Measurements from ENCODE around the gene ATP9B.

Gene ATP9B

DNA sequence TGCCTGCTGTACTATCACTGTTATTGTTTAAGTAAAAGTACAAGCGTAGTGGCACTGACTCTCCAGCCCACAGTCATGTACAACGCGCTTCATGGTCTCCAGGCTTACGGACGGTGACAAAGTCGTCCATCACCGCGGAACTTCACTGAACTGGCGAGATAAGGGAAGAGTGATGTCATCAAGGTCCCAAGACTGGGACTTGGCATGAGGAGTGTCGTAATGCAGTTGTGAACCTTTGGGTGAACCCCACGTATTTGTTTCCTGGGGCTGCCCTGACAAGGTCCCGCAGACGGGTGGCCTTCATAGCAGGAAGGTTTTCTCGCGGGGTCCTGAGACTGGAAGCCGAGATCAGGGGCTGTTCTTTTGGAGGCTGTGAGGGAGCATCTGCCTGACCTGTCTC lies 343.8 kb downstream of the ATP9B start:
- H3K27ac ChIP-seq = no peak overlapping the region
- TF ChIP-seq, protein P1, sequence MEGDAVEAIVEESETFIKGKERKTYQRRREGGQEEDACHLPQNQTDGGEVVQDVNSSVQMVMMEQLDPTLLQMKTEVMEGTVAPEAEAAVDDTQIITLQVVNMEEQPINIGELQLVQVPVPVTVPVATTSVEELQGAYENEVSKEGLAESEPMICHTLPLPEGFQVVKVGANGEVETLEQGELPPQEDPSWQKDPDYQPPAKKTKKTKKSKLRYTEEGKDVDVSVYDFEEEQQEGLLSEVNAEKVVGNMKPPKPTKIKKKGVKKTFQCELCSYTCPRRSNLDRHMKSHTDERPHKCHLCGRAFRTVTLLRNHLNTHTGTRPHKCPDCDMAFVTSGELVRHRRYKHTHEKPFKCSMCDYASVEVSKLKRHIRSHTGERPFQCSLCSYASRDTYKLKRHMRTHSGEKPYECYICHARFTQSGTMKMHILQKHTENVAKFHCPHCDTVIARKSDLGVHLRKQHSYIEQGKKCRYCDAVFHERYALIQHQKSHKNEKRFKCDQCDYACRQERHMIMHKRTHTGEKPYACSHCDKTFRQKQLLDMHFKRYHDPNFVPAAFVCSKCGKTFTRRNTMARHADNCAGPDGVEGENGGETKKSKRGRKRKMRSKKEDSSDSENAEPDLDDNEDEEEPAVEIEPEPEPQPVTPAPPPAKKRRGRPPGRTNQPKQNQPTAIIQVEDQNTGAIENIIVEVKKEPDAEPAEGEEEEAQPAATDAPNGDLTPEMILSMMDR (conservative IDR thresholded peaks at IDR 0.05) = no peak

DNA sequence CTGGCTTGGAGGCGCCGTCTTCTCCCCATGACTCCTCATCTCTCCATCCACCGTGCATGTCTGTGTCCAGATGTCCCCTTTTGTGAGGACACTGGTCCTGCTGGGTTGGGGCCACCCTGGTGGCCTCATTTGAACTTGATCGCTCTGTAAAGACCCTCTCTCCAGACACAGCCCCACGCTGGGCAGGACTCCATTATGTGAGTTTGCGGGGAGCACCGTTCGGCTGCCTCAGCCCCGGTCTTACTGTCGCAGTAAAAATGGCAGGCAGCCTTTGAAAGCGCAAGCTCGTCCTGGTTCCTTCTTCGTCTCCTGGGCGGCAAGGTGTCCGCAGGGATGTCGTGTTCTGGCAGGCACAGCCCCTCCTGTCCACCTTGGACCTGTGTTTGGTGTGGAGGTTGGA lies 344.2 kb downstream of the ATP9B start:
- TF ChIP-seq, protein P1 (conservative IDR thresholded peaks at IDR 0.05) = no peak
- H3K27ac ChIP-seq = no peak overlapping the region

DNA sequence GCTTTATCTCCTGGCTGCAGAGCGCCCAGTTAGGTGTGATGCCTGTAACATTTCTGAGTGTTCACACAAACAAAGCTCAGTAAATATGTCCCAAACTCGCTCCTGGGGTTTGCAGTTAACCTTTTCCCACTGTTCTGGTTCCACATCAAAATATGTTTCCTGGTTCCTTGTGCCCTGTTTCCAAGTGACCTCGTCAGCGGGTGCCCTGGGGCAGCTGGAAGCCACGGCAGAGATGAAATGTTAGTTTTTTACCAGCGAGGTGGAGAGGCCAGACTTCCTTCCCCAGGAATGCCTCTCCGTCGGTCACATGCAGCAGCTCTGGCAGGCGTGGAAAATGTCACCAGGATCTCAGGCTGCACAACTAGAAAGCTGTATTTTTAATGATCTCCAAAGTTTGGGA lies 344.7 kb downstream of the ATP9B start:
- no peak overlapping the region for H3K27ac ChIP-seq
- TF ChIP-seq, protein P1 (conservative IDR thresholded peaks at IDR 0.05) = no peak

DNA sequence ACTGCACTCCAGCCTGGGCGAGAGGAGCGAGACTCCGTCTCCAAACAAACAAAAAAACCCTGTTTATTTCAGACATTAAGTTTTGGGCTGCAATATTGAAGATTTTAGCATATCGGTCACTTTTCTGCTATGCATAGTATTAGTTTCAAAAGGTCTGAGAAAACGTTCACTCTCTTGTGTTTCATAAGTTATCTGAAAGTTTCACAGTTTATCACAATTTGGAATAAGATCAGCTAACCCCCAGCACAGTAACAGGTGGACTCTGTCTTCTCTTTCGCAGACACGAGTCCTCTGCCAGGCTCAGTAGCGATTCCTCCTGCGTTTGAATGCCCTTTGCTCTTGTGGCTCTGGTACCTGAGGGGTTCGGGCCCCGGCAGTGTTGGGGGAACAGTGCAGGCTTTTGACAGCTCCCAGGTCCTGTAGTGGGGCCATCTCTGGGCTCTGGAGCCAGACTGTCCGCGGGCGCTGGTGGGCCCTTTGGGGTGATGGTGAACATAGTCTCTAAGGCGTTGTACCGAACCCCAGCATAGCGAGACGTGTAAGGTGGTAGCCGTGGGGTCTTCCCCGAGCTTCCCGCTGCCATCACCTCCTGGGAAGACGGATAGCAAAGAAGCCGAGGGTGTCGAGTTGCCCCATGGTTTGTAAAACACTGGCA lies 347.0 kb downstream of the ATP9B start:
- no peak overlapping the region for H3K27ac ChIP-seq
- TF ChIP-seq, protein P1 (conservative IDR thresholded peaks at IDR 0.05) = no peak

DNA sequence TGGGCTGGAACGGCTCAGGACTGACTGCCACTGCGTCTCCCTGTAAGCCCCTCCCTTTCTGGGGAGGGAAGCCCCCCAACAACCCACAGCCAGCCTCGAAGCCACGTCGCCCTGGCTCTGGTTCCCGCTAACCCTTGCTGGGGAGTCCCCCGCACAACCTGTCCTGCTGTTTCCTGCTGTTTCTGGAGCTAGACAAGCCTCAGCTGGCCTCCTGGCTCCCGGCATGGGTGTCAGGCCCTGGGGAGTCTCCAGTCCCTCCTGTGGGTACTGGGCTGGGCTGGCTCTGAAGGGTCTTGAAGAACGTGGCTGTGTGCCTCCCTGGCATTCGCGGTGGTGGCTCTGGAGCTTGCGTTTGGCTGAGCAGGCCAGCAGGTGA lies 347.5 kb downstream of the ATP9B start:
- TF ChIP-seq, protein P1 (conservative IDR thresholded peaks at IDR 0.05) = no peak
- H3K27ac ChIP-seq = no peak overlapping the region

DNA sequence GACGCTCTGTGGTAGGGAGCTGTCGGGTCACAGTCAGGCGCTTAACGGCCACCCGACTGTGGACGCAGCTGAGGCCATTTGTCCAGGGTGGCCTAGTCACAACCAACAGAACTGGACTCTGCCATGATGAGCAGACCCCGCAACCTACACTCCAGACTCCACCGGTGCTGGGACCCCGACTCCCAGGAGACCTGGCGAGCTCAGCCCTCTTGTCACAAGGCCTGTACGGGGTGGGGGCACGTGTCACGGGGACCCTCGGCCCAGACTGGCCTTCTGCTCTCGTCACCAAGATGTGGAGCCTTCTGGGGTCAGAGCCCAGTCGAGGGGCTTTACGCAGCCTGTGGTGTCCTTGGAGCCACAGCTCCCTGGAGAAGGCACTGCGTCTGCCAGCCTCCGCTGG lies 349.0 kb downstream of the ATP9B start:
- TF ChIP-seq, protein P1 (conservative IDR thresholded peaks at IDR 0.05) = no peak
- no peak overlapping the region for H3K27ac ChIP-seq

DNA sequence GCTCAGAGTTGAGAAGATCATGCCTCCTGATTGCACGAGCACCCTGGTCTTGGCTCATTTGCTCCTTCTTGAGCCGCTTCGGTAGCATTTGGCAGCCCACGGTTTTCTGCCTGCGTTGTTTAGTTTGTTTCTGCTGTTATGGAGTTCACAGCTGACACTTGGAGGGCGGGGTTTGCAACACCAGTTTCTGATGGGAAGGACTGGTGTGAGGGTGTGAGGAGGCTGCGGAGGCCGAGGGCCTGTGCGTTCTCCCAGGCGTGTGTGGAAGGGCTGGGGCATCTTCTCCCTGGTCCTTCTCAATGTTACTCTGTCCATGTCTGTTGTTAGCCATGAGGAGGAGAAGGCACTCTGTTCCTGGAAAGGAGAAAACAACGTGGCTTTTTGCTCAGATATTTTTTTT lies 349.4 kb downstream of the ATP9B start:
- TF ChIP-seq, protein P1 (conservative IDR thresholded peaks at IDR 0.05) = no peak
- no peak overlapping the region for H3K27ac ChIP-seq
